Heart left ventricle (tissue), 16 donors: Measurements from ENCODE around the gene LHB. TPM values are rescaled to one million over a fixed set of nuclear protein-coding genes. Genes with fewer than 3 reads are reported as not detected.

Source experiments
- ATAC-seq, 4 donors: fragments of 200-7000 bp; cut with Tn5 transposase; one replicate each; pipeline ENCODE4 v1.9.1; 2020 to 2022; ENCODE audit warnings: moderate library complexity in 4 of 4, mild to moderate bottlenecking in 3 of 4, moderate number of reproducible peaks in 1 of 4
- DNase-seq, 5 donors: peaks; one replicate each; pipeline ENCODE4 v3.0.0-alpha.2; 2020
- H3K27ac ChIP-seq, 12 donors: fragments of 200-600 bp; sonication (generic) in 4 of 12; one replicate each; pipeline versions ENCODE4 v1.5.0 to v1.8.0; 2016 to 2022; ENCODE audit warnings: mild to moderate bottlenecking in 2 of 12
- H3K27me3 ChIP-seq, 9 donors: fragments of 200-600 bp; sonication (generic) in 2 of 9; one replicate each; pipeline versions ENCODE4 v1.5.1 to v1.8.0; 2016 to 2022; ENCODE audit warnings: mild to moderate bottlenecking in 3 of 9
- H3K36me3 ChIP-seq, 9 donors: fragments of 200-600 bp; sonication (generic) in 2 of 9; one replicate each; pipeline versions ENCODE4 v1.5.0 to v1.8.0; 2018 to 2022; ENCODE audit warnings: mild to moderate bottlenecking in 2 of 9
- H3K4me1 ChIP-seq, 12 donors: fragments of 200-600 bp; sonication (generic) in 4 of 12; one replicate each; pipeline versions ENCODE4 v1.5.0 to v1.8.0; 2016 to 2022; ENCODE audit warnings: mild to moderate bottlenecking in 3 of 12
- H3K4me3 ChIP-seq, 12 donors: fragments of 200-600 bp; sonication (generic) in 4 of 12; one replicate each; pipeline versions ENCODE4 v1.5.0 to v1.8.0; 2017 to 2022; ENCODE audit warnings: mild to moderate bottlenecking in 9 of 12, moderate library complexity in 4 of 12
- H3K9me3 ChIP-seq, 12 donors: fragments of 200-600 bp; sonication (generic) in 4 of 12; one replicate each; pipeline versions ENCODE4 v1.5.0 to v1.8.0; 2016 to 2022; ENCODE audit warnings: mild to moderate bottlenecking in 1 of 12
- CTCF ChIP-seq, 12 donors: fragments of 200-600 bp; sonication (generic) in 4 of 12; IDR thresholded peaks; one replicate each; pipeline versions ENCODE4 v1.5.0 to v1.8.0; 2018 to 2022; ENCODE audit warnings: antibody characterized with exemption in 12 of 12, mild to moderate bottlenecking in 5 of 12
- POLR2A ChIP-seq, 2 donors: fragments of 450-650 bp; IDR thresholded peaks; one replicate each; pipeline ENCODE4 v1.6.1; 2017; ENCODE audit warnings: antibody characterized with exemption in 2 of 2, mild to moderate bottlenecking in 2 of 2, moderate library complexity in 2 of 2
- WGBS, 4 donors: extraction: QIAGEN DNeasy Blood & Tissue Kit in 2 of 4; methylation state at CpG; one replicate each; pipeline versions ENCODE4 v1.1.5 to v1.1.7; 2013 to 2018; 5-methylcytosine and 5-hydroxymethylcytosine counted together
- intact Hi-C, 10 donors: fragments of 100-400 bp; cut with DNase I; formaldehyde crosslinking; loops; one replicate each; pipeline versions ENCODE4 v1.11.1 to v1.14.2; 2022
- polyA plus RNA-seq, 2 donors: library from polyadenylated mRNA; stranded (reverse); fragments of 200-250 nt; gene quantifications; one replicate each; pipeline ENCODE4 v1.2.3, GENCODE V29; 2013
- total RNA-seq, 9 donors: library from RNA; depleted of rRNA in 2 of 9; stranded (reverse); fragments of >200 nt in 2 of 9; fragmentation: NEBNext Ultra II Directional in 3 of 9; extraction: Animal tissue kit (Norgen Biotek cat#: 25700) in 3 of 9; gene quantifications; one replicate each; pipeline versions ENCODE4 v1.1.0 to v1.2.4, GENCODE V29; 2016 to 2023
- donor health status: ischemic (EF 13 %, LVEDD 7.1; RV severe dilation, severe dysfunction).
- donor health status: healthy with polysubstance abuse.
- donor health status: DM: no; HTN: yes; CAD: no.
- donor health status: DM: no; HTN: no; CAD: no.
- donor health status: ischemic (EF 25% LVEDD 6.9; RV normal size, moderate dysfunction).
- donor health status: ischemic (EF 25% LVEDD 5.7; RV mildly dilated, moderate dysfunction).
- donor health status: healthy.
- donor health status: DM: yes; HTN: yes; CAD: no.
- donor health status: ischemic (EF 35%, LVEDD 5.7; RV mildly dilated, moderate dysfunction).
- donor health status: nonischemic (EF 11% LVEDD 7.7; RV severe dilation, severe dysfunction).
- donor health status: DM: yes; HTN: yes; CAD: no.
- donor health status: PGD.
- donor health status: ischemic (EF 29% LVEDD 5.4; RV normal size, mild dysfunction).
- donor health status: nonischemic (EF 23%, LVEDD 6.1; RV moderate dilation, normal function).

The LHB gene
- total and polyA plus RNA-seq, 11 donors = not detected

- no peak for DNase-seq
- WGBS, 4 donors = 95 to 98% (median 97%) methylated on average over 20 to 22 of the region's 22 CpGs
- H3K27ac ChIP-seq = no peak overlapping the region
- TF ChIP-seq POLR2A (IDR thresholded peaks at IDR 0.05) (no peak), CTCF (IDR thresholded peaks at IDR 0.05) (no peak)
- peaks cover 0 to 93% (median 77%) of the 10 kb centered on the region in 9 donors for H3K36me3 ChIP-seq
- intact Hi-C loops = no loop called here
- no peaks in the 10 kb centered on the region for H3K27me3 ChIP-seq
- no peak for ATAC-seq
- H3K9me3 ChIP-seq = no peaks in the 10 kb centered on the region
- H3K4me1 ChIP-seq = no peaks in the 10 kb centered on the region
- no peak overlapping the region for H3K4me3 ChIP-seq
Observed at GRCh38 chr19:49006905-49007304, 10.0 kb downstream of the LHB start.

- Histone ChIP-seq H3K9me3 (no peaks in the 10 kb centered on the region), H3K27me3 (no peaks in the 10 kb centered on the region), H3K4me1 (no peaks in the 10 kb centered on the region), H3K4me3 (no peak overlapping the region), H3K27ac (no peak overlapping the region), H3K36me3 (peaks cover 0 to 81% (median 63%) of the 10 kb centered on the region in 9 donors)
- WGBS, 4 donors = 95 to 99% (median 96%) methylated on average over 7 of the region's 7 CpGs
- ATAC-seq = no peak
- intact Hi-C loops = no loop called here
- peak in 1 of 5 donors; percentile 1 for DNase-seq
- TF ChIP-seq CTCF (IDR thresholded peaks at IDR 0.05) = no peak
- TF ChIP-seq POLR2A (IDR thresholded peaks at IDR 0.05) = no peak
Observed at GRCh38 chr19:49004964-49005614, 11.8 kb downstream of the LHB start.

- peaks cover 0 to 3% (median 0%) of the 10 kb centered on the region in 12 donors for H3K4me1 ChIP-seq
- peak in 1 of 5 donors; percentile 8 for DNase-seq
- H3K27ac ChIP-seq = no peak overlapping the region
- no peaks in the 10 kb centered on the region for H3K27me3 ChIP-seq
- no peaks in the 10 kb centered on the region for H3K9me3 ChIP-seq
- whole genome bisulfite sequencing, 4 donors = 94 to 100% (median 98%) methylated on average over 15 of the region's 15 CpGs
- H3K4me3 ChIP-seq = no peak overlapping the region
- H3K36me3 ChIP-seq = peaks cover 0 to 73% (median 54%) of the 10 kb centered on the region in 9 donors
- intact Hi-C loops = no loop called here
- TF ChIP-seq CTCF (IDR thresholded peaks at IDR 0.05) (no peak), POLR2A (IDR thresholded peaks at IDR 0.05) (no peak)
- no peak for ATAC-seq
Observed at GRCh38 chr19:49004133-49004532, 12.8 kb downstream of the LHB start.

- ATAC-seq (peak in 3 of 4 donors; percentile 53 to 60 (median 55)), DNase-seq (peak in 1 of 5 donors; percentile 78)
- TF ChIP-seq CTCF (IDR thresholded peaks at IDR 0.05) (peak; percentile 36 to 68 (median 49)), POLR2A (IDR thresholded peaks at IDR 0.05) (no peak)
- 58 to 84% (median 59%) methylated on average over 6 to 16 of the region's 16 CpGs for WGBS, 4 donors
- H3K27me3 ChIP-seq = no peaks in the 10 kb centered on the region
- H3K4me3 ChIP-seq = no peak overlapping the region
- intact Hi-C loops = loop anchor here in 4 of 10 donors (10.0 kb wide), 3 partner anchors 195 to 215 kb away; no protein-coding TSS in a partner anchor
- peaks cover under 1 to 8% (median 3%) of the 10 kb centered on the region in 12 donors for H3K4me1 ChIP-seq
- no peak overlapping the region for H3K27ac ChIP-seq
- H3K9me3 ChIP-seq = no peaks in the 10 kb centered on the region
- peaks cover 0 to 32% (median 21%) of the 10 kb centered on the region in 9 donors for H3K36me3 ChIP-seq
Observed at GRCh38 chr19:48999481-49000325, 17.2 kb downstream of the LHB start.
